SU-DHL-6 (cell line): Measurements from ENCODE around the gene TAOK1.

Experiments
- CTCF ChIP-seq: fragments of 200-600 bp; sonication (generic); IDR thresholded peaks from one replicate; pipeline ENCODE4 v1.5.1; 2017; ENCODE audit warnings: antibody characterized with exemption, mild to moderate bottlenecking, low read length, moderate library complexity; ENCODE audit not compliant: insufficient read depth, poor library complexity, severe bottlenecking
- EZH2phosphoT487 ChIP-seq: fragments of 200-600 bp; sonication (generic), shearing (Covaris generic); conservative IDR thresholded peaks from 2 replicates; pipeline ENCODE4 v1.6.1; 2018; ENCODE audit warnings: mild to moderate bottlenecking, antibody characterized with exemption, low read length, moderate library complexity, mixed read lengths

- TF ChIP-seq CTCF = no peak
- TF ChIP-seq EZH2phosphoT487 = no peak
Observed at GRCh38 chr17:29584452-29585079, 194.4 kb downstream of the TAOK1 start.
